HCT116 (cell line): ENCODE data around the gene ZSCAN9. TPM values are rescaled to one million over a fixed set of nuclear protein-coding genes. Genes with fewer than 3 reads are reported as not detected.

Experiments
- ATAC-seq: fragments of 200-7000 bp; cut with Tn5 transposase; 2 replicates; pipeline ENCODE4 v1.9.1; 2020; ENCODE audit warnings: mild to moderate bottlenecking, moderate library complexity
- BruUV-seq: library from RNA; stranded (reverse); fragments of 400-500 nt; replicated peaks from 2 replicates; lab custom pipeline; 2021; lab: Mats Ljungman, UMichigan
- CTCF ChIA-PET: fragments of 300-600 bp; sonication (Branson Sonifier 250); formaldehyde crosslinking; loops from one replicate; lab custom pipeline; 2021; ENCODE audit warnings: antibody characterized with exemption; lab: Charles Lee
- POLR2A ChIA-PET: fragments of 300-600, 350-600 bp; sonication (Branson Sonifier 250); formaldehyde crosslinking; loops from one replicate; lab custom pipeline; 2021; ENCODE audit warnings: antibody characterized with exemption; lab: Charles Lee
- RAD21 ChIA-PET, 2 experiments: fragments of 300-600 bp; sonication (Branson Sonifier 250); formaldehyde crosslinking; loops; one replicate each; lab custom pipeline; 2023; ENCODE audit warnings: low total read pairs in 2 of 2; ENCODE audit not compliant: uncharacterized antibody in 2 of 2, unreplicated experiment in 2 of 2, low non-redundant PET in 1 of 2; lab: Charles Lee
- DNase-seq: peaks from one replicate; pipeline ENCODE4 v3.0.0-alpha.2; 2010; ENCODE audit warnings: low read depth, low spot score
- H2AFZ ChIP-seq: fragments of 200-600 bp; shearing (Covaris generic), sonication (generic); 2 replicates; pipeline ENCODE4 v1.6.1; 2017; ENCODE audit warnings: low read depth, mixed run types, mixed read lengths, antibody characterized with exemption, low read length; ENCODE audit not compliant: poor library complexity, severe bottlenecking
- H3K27ac ChIP-seq: 2 replicates; pipeline ENCODE4 v1.5.1; 2012; ENCODE audit warnings: low read depth, low read length
- H3K27me3 ChIP-seq: fragments of 200-600 bp; sonication (generic); 2 replicates; pipeline ENCODE4 v1.6.1; 2016; ENCODE audit warnings: mixed run types, low read length, mixed read lengths; ENCODE audit not compliant: insufficient read depth
- H3K36me3 ChIP-seq, 2 experiments: fragments of 200-500 bp in 1 of 2; fragments of 200-600 bp in 1 of 2; sonication (Bioruptor generic) in 1 of 2; sonication (generic) in 1 of 2; 2 replicates each; pipeline versions ENCODE4 v1.5.1 to v1.6.1; 2014 to 2016; ENCODE audit warnings: low read length in 2 of 2, inconsistent platforms in 1 of 2, mixed read lengths in 1 of 2, mixed run types in 1 of 2; ENCODE audit not compliant: insufficient read depth in 2 of 2, control insufficient read depth in 1 of 2
- H3K4me1 ChIP-seq, 2 experiments: fragments of 200-600 bp in 1 of 2; sonication (generic) in 1 of 2; 2 replicates each; pipeline versions ENCODE4 v1.5.1 to v1.6.1; 2012 to 2017; ENCODE audit warnings: low read length in 2 of 2, inconsistent platforms in 1 of 2, mild to moderate bottlenecking in 1 of 2, mixed read lengths in 1 of 2, mixed run types in 1 of 2, moderate library complexity in 1 of 2; ENCODE audit not compliant: insufficient read depth in 2 of 2, control insufficient read depth in 1 of 2
- H3K4me2 ChIP-seq: fragments of 200-600 bp; sonication (generic); 2 replicates; pipeline ENCODE4 v1.6.1; 2017; ENCODE audit warnings: mixed run types, low read length, mixed read lengths
- H3K4me3 ChIP-seq, 2 experiments: fragments of 200-600 bp in 1 of 2; sonication (generic) in 1 of 2; replicated peaks in 1 of 2; 2 replicates each; pipeline ENCODE4 v1.5.1; 2011 to 2016; ENCODE audit warnings: low read length in 2 of 2, control low read depth in 1 of 2, low read depth in 1 of 2, mild to moderate bottlenecking in 1 of 2, mixed read lengths in 1 of 2, mixed run types in 1 of 2
- H3K79me2 ChIP-seq: fragments of 200-600 bp; sonication (generic); 2 replicates; pipeline ENCODE4 v1.6.1; 2017; ENCODE audit warnings: mild to moderate bottlenecking, mixed run types, low read length, moderate library complexity, mixed read lengths; ENCODE audit not compliant: insufficient read depth
- H3K9ac ChIP-seq: fragments of 200-600 bp; sonication (generic); 2 replicates; pipeline ENCODE4 v1.6.1; 2016; ENCODE audit warnings: low read length, mixed read lengths
- H3K9me2 ChIP-seq: fragments of 200-600 bp; sonication (generic), shearing (Covaris generic); 2 replicates; pipeline ENCODE4 v1.6.1; 2017; ENCODE audit warnings: mixed run types, mild to moderate bottlenecking, moderate library complexity; ENCODE audit not compliant: insufficient read depth
- H3K9me3 ChIP-seq, 2 experiments: fragments of 200-500 bp in 1 of 2; fragments of 200-600 bp in 1 of 2; sonication (Bioruptor generic) in 1 of 2; sonication (generic) in 1 of 2; 2 replicates each; pipeline ENCODE4 v1.6.1; 2014 to 2017; ENCODE audit warnings: low read length in 2 of 2, mixed read lengths in 2 of 2, inconsistent platforms in 1 of 2, low read depth in 1 of 2, mild to moderate bottlenecking in 1 of 2, mixed run types in 1 of 2, moderate library complexity in 1 of 2; ENCODE audit not compliant: control insufficient read depth in 1 of 2, insufficient read depth in 1 of 2
- H4K20me1 ChIP-seq: fragments of 200-600 bp; sonication (generic), shearing (Covaris generic); 2 replicates; pipeline ENCODE4 v1.6.1; 2017; ENCODE audit warnings: mixed run types, mild to moderate bottlenecking, moderate library complexity; ENCODE audit not compliant: insufficient read depth
- FOSL1 ChIP-seq: IDR thresholded peaks from 2 replicates; pipeline ENCODE4 v1.6.1; 2012; ENCODE audit warnings: low read depth
- POLR2A ChIP-seq: IDR thresholded peaks from 2 replicates; pipeline ENCODE4 v1.7.0; 2011; ENCODE audit warnings: borderline replicate concordance; ENCODE audit not compliant: insufficient read depth, insufficient read length; ENCODE audit errors: extremely low read depth
- RAD21 ChIP-seq: IDR thresholded peaks from 2 replicates; pipeline ENCODE4 v1.6.1; 2012; ENCODE audit warnings: low read depth, mild to moderate bottlenecking
- ZFX ChIP-seq: fragments of 450-650 bp; IDR thresholded peaks from 2 replicates; pipeline ENCODE4 v1.6.1; 2017
- ZNF274 ChIP-seq: fragments of 200-500 bp; sonication (Bioruptor generic); IDR thresholded peaks from 2 replicates; pipeline ENCODE4 v1.6.1; 2014; ENCODE audit warnings: mild to moderate bottlenecking, low read depth, low read length, inconsistent platforms
- intact Hi-C: fragments of 100-400 bp; cut with micrococcal nuclease; formaldehyde crosslinking; loops from 2 replicates; pipeline ENCODE4 v1.10.0; 2022
- total RNA-seq: library from RNA; stranded (reverse); gene quantifications from one replicate; pipeline ENCODE4 v1.2.1, GENCODE V29; 2021; ENCODE audit not compliant: unreplicated experiment
- TF ChIP-seq, protein P1 (sequence below): IDR thresholded peaks from 2 replicates; pipeline ENCODE4 v1.6.1; 2011; ENCODE audit warnings: mild to moderate bottlenecking, low read length, moderate library complexity; ENCODE audit not compliant: insufficient replicate concordance; ENCODE audit errors: extremely low read depth

ZSCAN9 gene
- total RNA-seq, 1 experiment from 2014 or later = 10.8 TPM

GRCh38 chr6:28266563-28266961, 41.5 kb downstream of the ZSCAN9 start:
- H3K27ac ChIP-seq = peak overlapping the region; percentile 71
- peak overlapping the region; percentile 86 for H3K4me2 ChIP-seq
- H3K9ac ChIP-seq = peak overlapping the region; percentile 76
- peak overlapping the region; percentile 83 to 86 for H3K4me3 ChIP-seq
- no peak for TF ChIP-seq POLR2A
- TF ChIP-seq, protein P1, sequence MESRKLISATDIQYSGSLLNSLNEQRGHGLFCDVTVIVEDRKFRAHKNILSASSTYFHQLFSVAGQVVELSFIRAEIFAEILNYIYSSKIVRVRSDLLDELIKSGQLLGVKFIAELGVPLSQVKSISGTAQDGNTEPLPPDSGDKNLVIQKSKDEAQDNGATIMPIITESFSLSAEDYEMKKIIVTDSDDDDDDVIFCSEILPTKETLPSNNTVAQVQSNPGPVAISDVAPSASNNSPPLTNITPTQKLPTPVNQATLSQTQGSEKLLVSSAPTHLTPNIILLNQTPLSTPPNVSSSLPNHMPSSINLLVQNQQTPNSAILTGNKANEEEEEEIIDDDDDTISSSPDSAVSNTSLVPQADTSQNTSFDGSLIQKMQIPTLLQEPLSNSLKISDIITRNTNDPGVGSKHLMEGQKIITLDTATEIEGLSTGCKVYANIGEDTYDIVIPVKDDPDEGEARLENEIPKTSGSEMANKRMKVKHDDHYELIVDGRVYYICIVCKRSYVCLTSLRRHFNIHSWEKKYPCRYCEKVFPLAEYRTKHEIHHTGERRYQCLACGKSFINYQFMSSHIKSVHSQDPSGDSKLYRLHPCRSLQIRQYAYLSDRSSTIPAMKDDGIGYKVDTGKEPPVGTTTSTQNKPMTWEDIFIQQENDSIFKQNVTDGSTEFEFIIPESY = no peak
- TF ChIP-seq FOSL1 = no peak
- TF ChIP-seq RAD21 = no peak
- TF ChIP-seq ZFX = no peak
- TF ChIP-seq ZNF274 = no peak
- POLR2A ChIA-PET = interaction anchor here (0.6 to 2.3 kb wide), 7 partner anchors 13 to 428 kb away, joined by 3 to 13 read pairs (median 4); partner anchors contain the start of genes ZKSCAN3, ZKSCAN4 and ZKSCAN8
- peaks cover 11 to 39% of the 10 kb centered on the region in 2 experiments for H3K4me1 ChIP-seq
- RAD21 ChIA-PET = interaction anchor here (1.0 to 1.8 kb wide), 2 partner anchors 14 kb away, joined by 5 read pairs; partner anchors contain the start of gene ZKSCAN4 (in 2 of the 2)
- intact Hi-C loops = loop anchor here (5.0 kb wide), 1 partner anchor 71 kb away; the partner anchor contains the start of gene ZSCAN31
- H2AFZ ChIP-seq = peak overlapping the region; percentile 83
- no peaks in the 10 kb centered on the region for H3K9me2 ChIP-seq
- no peak for ATAC-seq
- peaks cover 18% of the 10 kb centered on the region for H3K79me2 ChIP-seq
- no peaks in the 10 kb centered on the region for H3K27me3 ChIP-seq
- H3K36me3 ChIP-seq = no peaks in the 10 kb centered on the region
- no peaks in the 10 kb centered on the region for H4K20me1 ChIP-seq
- CTCF ChIA-PET = interaction anchor here (1.0 kb wide), 1 partner anchor 117 kb away, joined by 3 read pairs; no protein-coding TSS in a partner anchor
- BruUV-seq = TSS peak; percentile 92
- DNase-seq = no peak
- no peaks in the 10 kb centered on the region for H3K9me3 ChIP-seq
